Right renal pelvis (tissue), 4 donors: ENCODE results near the gene PLOD1. TPM values are rescaled to one million over a fixed set of nuclear protein-coding genes. Genes with fewer than 3 reads are reported as not detected.
"Not testable (repeated sequence)": the region's sequence is repeated elsewhere in the genome, so short reads cannot be mapped to it uniquely, and the experiment has no call there.

Source experiments
- DNase-seq, 4 donors: peaks; one replicate each; pipeline ENCODE4 v3.0.0-alpha.2; 2013; ENCODE audit warnings: low read depth in 4 of 4, low spot score in 3 of 4, missing footprints in 1 of 4
- polyA plus RNA-seq, 4 donors: library from polyadenylated mRNA; unstranded; fragments of 120-200 nt; gene quantifications; one replicate each; pipeline ENCODE4 v1.2.1, GENCODE V29; 2013; ENCODE audit not compliant: insufficient read length in 4 of 4

The PLOD1 gene
- polyA plus RNA-seq, 4 donors: 93.5 to 117 (median 96.5) TPM

DNA sequence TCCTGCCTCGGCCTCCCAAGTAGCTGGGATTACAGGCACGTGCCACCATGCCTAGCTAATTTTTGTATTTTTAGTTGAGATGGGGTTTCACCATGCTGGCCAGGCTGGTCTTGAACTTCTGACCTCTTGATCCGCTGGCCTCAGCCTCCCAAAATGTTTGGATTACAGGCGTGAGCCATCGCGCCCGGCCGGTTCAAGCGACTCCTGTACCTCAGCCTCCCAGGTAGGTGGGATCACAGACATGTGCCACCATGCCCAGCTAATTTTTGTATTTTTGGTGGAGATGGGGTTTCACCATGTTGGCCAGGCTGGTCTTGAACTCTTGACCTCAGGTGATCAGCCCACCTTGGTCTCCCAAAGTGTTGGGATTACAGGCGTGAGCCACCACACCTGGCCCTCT is 1.2 kb downstream of the PLOD1 start:
- not testable (repeated sequence) for DNase-seq

DNA sequence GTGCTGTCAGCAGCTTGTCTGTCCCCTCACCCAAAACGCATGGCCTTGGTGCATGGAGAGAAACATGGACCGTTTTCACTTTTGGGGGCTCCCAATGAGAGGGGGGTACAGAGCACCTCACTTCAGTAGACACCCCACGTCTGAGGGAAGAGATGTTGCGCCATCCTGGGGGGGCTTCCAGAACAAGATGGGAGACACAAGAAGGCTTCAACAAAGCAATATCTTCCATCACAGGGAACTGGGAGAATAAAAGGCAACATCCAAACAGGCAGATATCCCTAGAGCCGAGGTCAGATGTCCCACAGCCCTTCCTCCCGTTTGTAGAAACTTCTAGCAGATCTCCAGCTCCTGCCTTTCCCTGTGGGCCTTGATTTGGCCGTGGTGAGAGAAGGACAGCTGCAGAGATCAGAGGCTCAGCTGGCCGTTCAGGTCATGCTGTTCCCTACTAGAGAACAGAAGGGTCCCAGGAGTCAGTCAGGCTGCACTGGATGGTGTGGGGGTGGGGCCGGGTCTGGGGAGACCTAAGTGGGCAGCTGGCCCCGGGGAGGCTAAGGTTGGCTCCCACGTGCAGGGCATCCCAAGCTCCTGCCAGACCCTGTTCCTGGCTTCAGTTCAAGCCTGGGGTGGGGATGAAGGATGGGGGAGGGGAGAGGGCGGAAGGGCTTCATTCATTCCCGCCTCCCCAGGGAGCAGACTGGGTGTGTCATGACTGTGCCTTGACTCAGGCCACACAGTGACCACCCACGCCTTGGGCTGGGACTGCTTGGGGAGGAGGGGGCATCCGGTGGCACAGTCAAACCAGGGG is 4.4 kb downstream of the PLOD1 start:
- DNase-seq: no peak

DNA sequence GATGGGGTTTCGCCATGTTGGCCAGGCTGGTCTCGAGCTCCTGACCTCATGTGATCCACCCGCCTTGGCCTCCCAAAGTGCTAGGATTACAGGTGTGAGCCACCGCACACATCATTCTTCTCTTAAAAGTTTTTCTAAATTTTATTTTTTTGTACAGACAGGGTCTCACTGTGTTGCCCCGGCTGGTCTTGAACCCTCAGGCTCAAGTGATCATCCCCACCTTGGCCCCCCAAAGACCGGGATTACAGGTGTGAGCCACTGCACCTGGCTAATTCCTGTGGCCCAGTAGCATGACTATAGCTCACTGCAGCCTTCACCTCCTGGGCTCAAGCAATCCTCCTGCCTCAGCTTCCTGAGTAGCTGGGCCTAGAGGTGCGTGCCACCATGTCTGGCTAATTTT is 5.3 kb downstream of the PLOD1 start:
- not testable (repeated sequence) for DNase-seq

DNA sequence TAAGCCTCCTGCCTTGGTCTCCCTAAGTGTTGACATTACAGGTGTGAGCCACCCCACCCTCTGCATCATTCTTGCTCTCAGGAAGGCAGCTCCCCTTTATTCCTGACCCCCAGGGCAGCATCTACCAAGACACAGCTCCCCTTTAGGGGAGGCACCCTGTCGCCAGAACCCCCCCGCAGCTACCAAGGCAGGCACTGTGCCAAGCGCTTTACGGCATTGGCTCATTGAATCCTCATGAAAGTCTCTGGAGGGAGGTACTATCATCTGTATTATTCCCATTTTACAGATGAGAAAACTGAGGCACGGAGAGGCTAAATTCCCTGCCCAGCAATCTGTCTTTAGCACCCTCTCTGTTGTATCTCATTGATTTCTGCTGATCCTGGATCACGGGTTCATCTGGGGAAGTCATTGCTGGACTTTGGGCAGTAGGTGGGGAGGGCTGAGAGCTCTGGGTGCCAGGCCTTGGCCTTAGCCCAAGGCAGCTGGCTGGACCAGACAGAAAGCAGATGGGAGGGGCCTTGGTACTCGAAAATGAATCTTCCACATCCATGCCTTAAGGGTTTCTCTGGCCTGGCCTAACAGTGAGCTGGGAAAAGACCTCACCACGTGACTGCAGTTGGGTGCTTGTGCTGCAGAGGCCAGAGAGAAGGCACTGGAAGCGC is 5.9 kb downstream of the PLOD1 start:
- DNase-seq: no peak

DNA sequence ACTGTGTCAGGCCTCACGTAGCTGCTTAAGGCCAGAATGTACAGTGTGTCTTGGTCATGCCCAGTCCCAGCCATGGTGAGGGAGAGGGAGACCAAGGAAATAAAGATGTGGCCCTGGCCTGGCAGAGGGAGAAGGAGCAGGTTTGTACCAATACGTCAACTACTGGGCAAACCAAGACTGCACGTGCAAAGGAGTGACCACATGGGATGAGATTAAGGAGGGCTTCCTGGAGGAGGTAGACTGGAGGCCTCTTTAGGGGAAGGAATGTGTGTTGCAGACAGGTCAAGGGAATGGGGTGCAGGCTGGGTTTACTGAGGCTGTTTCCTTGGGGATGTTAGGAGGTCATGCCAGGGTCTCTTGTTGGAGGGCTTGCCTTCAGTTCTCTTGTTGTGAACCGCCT is 7.8 kb downstream of the PLOD1 start:
- no peak for DNase-seq

DNA sequence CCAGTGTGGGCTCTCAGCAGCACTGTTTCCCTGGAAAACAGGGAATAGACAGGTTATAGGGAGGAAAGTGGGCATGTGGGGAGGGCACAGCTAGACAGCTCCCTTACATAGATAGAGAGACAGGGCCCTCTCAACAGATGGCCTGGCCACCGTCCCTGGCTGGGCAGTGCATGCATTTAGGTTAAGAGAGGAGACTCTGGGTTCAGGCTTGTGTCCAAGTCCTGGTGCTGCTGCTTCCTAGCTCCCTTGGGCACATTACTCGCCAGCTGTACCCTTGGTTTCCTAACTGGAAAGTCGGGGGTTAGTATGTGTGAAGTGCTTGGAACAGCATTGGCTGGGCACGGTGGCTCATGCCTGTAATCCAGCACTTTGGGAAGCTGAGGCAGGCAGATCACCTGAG is 9.1 kb downstream of the PLOD1 start:
- no peak for DNase-seq

DNA sequence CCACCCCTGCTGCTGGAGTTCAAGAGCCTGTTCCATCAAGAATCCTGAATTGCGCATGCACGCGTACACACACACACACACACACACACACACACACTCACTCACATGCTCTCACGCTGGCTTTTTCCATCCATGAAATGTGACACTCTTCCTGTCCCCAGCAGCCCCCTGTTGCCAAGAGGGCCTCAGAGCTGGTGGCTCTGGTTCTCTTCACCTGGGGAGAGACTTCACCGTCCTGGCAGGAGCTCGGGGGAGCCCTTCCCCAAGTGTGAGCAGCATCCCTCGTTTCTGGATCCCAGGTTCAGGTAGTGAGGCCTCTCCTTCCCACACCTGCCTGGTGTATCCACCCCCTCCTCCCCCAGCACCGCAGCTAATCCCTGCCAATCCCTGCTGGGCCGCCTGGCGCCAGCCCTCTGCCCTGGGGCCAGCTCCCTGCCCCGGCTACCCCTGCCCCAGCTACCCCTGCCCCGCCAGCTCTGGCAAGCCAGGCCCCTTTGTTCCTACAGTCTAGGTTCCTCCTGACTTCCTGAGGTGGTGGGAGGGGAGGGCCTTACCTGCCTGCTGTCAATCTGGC is 9.9 kb downstream of the PLOD1 start:
- peak in 1 of 4 donors; percentile 72 for DNase-seq

DNA sequence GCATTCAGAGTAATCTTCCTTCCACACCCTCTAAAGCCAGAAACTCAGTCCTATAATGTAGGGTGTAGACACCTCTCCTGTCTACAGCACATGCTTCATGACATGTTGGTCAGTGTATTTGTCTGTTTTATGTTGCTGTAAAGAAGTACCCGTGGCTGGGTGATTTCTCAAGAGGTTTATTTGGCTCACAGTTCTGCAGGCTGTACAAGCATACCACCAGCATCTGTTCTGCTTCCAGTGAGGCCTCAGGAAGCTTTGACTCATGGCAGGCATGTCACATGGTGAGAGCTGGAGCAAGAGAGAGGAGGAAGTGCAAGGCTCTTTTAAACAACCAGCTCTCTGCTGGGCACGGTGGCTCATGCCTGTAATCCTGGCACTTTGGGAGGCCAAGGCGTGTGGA is 12.1 kb downstream of the PLOD1 start:
- no peak for DNase-seq

DNA sequence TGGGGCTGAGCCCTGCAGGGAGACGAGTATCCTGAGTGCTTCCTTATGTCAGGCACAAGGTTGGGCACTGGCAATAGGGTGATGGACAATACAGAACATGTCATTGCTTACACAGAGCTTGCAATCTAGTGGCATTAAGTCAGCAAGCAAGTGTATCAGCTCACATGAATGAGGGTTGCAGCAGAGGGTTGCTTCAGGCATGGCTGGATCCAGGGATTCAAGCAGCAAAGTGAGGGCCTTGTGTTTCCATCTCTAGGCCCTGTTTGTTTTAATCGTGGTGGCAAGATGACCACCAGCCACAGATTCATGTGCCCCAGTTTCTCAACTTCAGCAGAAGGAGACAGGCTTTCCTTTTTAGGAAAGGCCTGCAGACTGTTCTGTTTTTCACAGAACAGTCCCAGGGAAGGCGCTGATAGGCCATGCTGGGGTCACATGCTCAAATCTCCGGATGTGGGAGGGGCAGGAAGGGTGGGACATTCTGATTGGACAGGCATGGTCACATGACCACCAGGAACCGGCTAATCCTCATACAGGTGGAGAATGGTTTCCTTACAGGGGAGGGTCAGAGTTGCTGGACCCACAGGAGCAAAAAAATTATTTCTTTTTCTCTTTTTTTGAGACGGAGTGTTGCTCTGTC is 14.4 kb downstream of the PLOD1 start:
- no peak for DNase-seq

DNA sequence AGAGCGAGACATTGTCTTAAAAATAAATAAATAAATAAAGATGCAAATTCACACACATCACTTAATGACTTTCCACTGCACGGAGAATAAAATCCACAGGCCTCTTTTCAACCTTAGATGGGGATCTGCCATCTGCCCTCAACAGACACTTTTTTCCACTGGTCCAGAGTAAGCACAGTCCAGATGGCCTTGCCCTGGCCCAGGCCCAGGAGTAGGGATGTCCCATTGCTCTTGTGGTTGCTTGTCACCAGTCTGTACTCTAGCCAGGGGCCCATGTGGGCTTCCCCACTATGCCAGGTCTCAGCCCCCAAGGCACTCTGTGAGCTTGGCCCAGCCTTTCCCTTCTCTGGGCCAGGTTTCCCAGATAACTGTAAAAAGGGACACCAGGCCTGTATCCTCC is 17.4 kb downstream of the PLOD1 start:
- no peak for DNase-seq

DNA sequence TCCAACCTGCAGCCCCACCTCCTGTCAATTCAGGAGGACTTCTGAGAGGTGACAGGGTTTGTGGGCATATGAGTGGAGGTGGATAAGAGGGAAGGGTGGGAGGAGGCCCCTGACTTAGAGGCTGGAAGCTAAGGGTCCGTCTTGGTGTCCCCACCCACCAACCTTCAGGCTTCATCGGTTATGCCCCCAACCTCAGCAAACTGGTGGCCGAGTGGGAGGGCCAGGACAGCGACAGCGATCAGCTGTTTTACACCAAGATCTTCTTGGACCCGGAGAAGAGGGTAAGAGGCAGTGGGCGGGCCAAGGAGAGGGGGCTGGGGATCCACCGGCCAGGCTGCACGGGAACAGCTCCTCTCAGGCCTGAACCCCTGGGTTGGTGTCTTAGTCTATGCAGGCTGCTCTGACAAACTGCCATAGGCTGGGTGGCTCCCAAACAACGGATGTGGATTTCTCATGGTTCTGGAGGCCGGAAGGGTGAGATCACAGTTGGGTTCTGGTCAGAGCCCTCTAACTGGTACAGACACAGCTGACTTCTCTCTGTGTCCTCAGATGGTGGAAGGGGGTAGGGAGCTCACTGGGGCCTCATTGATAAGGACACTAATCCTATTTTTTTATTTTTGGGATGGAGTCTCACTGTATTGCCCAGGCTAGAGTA is 18.1 kb downstream of the PLOD1 start:
- no peak for DNase-seq

DNA sequence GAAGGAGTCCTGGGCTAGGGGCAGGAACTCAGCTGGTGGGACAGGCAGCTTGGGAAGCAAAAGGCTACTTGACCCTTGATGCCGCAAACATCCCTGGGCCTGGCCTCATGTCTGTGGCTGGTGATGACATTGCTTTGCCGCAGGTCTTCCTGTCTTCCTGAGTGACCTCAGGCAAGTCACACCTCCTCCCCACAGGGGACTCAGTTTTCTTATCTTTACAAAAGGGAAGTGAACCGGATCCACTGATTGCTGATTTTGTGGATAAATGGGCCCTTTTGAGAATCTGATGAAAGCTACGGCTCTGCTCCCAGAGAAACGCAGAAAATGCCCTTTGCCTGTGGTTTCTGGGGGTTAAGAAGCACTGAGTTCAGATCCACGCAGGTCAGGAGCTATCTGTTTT is 20.7 kb downstream of the PLOD1 start:
- no peak for DNase-seq

DNA sequence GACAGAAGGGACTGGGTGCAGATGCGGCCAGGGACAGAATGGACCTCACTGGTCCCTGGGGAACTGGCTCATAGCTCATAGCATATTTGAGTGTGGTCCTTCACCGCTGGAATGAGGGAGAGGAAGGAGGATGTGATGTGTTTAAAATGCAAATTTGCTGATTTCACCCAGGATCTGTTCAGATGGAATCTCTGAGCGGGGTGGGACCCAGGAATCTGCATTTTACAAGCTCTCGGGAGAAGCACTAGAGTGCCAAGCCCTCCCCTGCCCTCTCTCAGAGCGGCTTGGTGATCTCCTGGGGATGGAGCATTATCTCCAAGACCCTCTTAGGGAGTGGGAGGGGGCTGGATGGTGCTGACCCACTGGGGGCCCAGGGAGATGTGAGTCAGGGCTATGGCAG is 22.9 kb downstream of the PLOD1 start:
- DNase-seq: no peak

DNA sequence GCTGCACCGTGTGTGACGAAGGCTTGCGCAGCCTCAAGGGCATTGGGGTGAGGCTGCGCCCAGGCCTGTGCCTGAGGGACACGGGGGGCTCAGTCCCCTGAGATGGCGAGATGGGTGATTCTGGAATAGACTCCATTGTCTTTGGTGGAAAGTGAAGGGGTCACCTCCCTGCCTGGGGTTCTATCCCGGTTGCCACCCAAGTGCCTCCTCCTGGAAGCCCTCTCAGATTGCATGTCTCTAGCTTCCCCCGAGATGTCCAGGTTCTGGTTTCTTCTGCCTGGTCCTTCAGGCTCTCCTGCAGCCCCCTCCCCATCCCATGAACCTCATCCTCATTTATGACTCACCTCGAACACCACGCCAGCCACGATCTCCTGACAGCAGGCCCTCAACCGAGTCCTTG is 23.4 kb downstream of the PLOD1 start:
- DNase-seq: no peak

DNA sequence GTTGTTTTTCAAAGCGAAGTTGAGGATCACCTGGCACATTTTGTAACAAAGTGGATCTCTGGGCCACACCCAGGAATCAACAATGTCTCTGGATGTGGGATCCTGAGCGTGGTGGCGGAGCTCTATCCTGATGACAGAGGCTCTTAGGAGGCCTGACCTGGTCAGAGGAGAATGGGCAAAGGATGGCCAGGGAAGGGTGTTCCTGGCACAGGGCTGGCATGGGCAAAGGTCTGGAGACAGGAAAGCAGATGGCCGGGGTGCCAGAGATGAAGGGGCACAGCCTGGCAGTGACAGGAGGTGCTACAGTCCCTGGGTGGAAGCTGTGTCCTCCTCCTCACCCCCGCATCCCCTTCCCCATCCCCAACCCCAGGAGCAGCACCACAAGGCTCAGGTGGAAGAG is 25.8 kb downstream of the PLOD1 start:
- no peak for DNase-seq

DNA sequence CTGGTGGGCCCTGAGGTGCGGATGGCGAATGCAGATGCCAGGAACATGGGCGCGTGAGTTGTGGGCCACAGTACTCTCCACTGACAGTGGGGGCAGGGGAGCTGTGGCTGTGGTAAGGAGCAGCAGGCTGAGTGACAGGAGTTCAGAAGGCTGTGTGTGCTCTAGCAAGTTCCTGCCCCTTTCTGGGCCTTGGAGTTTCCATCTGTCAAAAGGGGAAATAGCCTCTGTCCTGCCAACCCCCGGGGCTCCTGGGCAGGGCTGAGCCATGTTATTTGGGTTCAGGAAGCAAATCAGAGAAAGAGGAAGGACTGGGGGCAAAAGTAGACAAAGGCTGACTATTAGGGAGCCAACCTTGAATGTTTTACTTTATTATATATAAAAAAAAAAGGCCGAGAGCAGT is 26.2 kb downstream of the PLOD1 start:
- DNase-seq: no peak

DNA sequence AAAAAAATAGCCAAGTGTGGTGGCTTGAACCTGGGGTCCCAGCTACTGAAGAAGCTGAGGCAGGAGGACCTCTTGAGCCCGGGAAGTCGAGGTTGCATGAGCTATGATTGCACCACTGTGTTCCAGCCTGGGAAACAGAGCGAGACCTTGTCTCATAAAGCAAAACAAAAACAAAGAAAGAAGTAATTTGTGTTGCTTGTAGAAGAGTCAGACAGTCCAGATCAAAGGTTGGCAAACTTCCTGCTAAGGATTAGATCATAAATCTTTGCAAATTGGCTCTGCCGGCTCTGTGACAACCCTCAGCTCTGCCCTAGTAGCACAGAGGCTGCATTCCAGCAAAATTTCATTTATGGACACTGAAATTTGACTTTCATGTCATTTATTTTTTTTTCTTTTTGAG is 26.7 kb downstream of the PLOD1 start:
- peak in 3 of 4 donors; percentile 18 to 67 (median 66) for DNase-seq

DNA sequence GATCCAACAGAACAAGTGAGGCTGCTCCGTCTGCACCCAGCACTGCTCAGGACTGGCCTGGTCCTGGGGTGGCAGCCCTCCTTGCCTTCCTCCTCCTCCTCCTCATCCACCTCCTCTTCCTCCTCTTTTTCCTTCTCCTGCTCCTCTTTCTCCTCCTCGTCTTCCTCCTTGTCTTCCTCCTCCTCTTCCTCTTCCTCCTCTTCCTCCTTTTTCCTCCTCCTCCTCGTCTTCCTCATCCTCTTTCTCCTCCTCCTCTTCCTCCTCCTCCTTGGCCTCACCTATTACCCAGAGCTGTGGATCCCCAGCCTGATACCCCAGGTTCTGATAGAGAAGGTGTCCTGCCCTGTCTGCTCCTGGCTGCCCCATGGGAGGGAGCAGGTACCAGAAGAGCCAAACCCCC is 29.1 kb downstream of the PLOD1 start:
- no peak for DNase-seq

DNA sequence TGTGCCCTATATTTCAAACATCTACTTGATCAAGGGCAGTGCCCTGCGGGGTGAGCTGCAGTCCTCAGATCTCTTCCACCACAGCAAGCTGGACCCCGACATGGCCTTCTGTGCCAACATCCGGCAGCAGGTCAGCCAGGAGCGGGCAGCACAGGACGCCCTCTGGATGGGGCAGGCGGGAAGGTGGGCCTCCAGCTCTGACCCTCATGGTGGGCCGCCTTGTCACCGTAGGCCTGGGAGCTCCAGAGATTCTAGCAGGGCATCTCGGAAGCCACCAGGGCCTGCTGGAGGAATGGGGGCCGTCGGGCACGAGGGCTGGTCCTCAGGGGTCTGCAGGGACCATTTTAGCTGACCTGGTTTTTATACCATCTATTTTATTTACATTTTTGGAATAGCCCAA is 30.1 kb downstream of the PLOD1 start:
- DNase-seq: no peak

DNA sequence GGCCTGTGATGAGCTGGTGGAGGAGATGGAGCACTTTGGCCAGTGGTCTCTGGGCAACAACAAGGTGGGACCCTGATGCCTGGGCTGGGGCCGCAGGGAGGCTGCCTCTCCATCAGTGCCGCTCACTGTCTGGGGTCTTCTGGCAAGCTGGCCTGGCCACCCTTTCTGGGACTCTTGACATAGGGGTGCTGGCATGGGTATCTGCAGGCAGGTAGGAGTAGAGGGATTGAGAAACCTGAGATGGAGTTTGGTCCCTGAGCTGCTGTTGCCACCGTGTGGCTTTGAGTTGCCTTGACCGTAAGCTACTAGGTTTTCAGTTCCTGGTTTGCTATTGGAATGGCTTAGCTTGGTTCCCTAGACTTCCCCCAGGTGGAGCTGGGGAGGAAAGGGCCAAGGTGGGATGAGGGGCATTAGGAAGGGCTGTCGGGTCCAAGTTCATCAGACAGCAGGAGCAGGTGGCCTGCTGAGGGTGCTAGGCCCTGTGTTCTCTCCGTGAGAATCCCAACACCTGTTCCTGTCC is 32.6 kb downstream of the PLOD1 start:
- peak in 2 of 4 donors; percentile 20 to 31 for DNase-seq
